ENCODE measurements around the gene ZFAND2A.

The ZFAND2A gene

GRCh38 chr7:1136841-1137516 is 23.0 kb downstream of the ZFAND2A start:
- H3K4me2 ChIP-seq = peak overlapping the region; percentile 86 to 99 (median 94)
- H3K4me3 ChIP-seq = peak overlapping the region; percentile 66 to 91 (median 81)
- no peaks in the 10 kb centered on the region for H3K27me3 ChIP-seq
- peaks cover 26 to 34% (median 31%) of the 10 kb centered on the region in 10 experiments for H3K4me1 ChIP-seq
- TF ChIP-seq Cebpa-rat (IDR thresholded peaks at IDR 0.05) = no peak
- H3K36me3 ChIP-seq = peaks cover 0 to 13% (median 8%) of the 10 kb centered on the region in 11 experiments; a peak in 15 of 22 replicates
- peak overlapping the region in 6 of 11 experiments; percentile 69 to 84 (median 78); a peak in 7 of 22 replicates for H3K27ac ChIP-seq
- H3K9me3 ChIP-seq (replicated peaks in 1 of 11) = peaks cover 0 to 8% (median 6%) of the 10 kb centered on the region in 11 experiments; a peak in 13 of 22 replicates
- no peaks in the 10 kb centered on the region; a peak in 1 of 22 replicates for H4K20me1 ChIP-seq
- H3K9ac ChIP-seq = peak overlapping the region; percentile 76 to 92 (median 83); a peak in 20 of 22 replicates

- peaks cover 18 to 28% (median 21%) of the 10 kb centered on the region in 10 experiments for H3K4me1 ChIP-seq
- no peaks in the 10 kb centered on the region for H3K27me3 ChIP-seq
- H3K36me3 ChIP-seq = peaks cover 0 to 18% (median 12%) of the 10 kb centered on the region in 11 experiments; a peak in 15 of 22 replicates
- H3K9me3 ChIP-seq (replicated peaks in 1 of 11) = peaks cover 0 to 10% (median 8%) of the 10 kb centered on the region in 11 experiments; a peak in 13 of 22 replicates
- peaks cover 0 to 5% (median 0%) of the 10 kb centered on the region in 11 experiments; a peak in 2 of 22 replicates for H4K20me1 ChIP-seq
- H3K9ac ChIP-seq = no peak overlapping the region
- H3K4me2 ChIP-seq = no peak overlapping the region
- TF ChIP-seq Cebpa-rat (IDR thresholded peaks at IDR 0.05) = no peak
- H3K4me3 ChIP-seq = no peak overlapping the region
- H3K27ac ChIP-seq = no peak overlapping the region
Observed at GRCh38 chr7:1134951-1135350, 25.0 kb downstream of the ZFAND2A start.

- Histone ChIP-seq H3K36me3 (peaks cover 0 to 31% (median 17%) of the 10 kb centered on the region in 11 experiments; a peak in 17 of 22 replicates), H3K27me3 (no peaks in the 10 kb centered on the region), H3K4me1 (peaks cover 2 to 7% (median 2%) of the 10 kb centered on the region in 10 experiments), H3K4me2 (no peak overlapping the region), H4K20me1 (peaks cover 0 to 5% (median 0%) of the 10 kb centered on the region in 11 experiments; a peak in 3 of 22 replicates), H3K9ac (no peak overlapping the region), H3K27ac (no peak overlapping the region), H3K9me3 (replicated peaks in 1 of 11) (peaks cover 0 to 10% (median 8%) of the 10 kb centered on the region in 11 experiments; a peak in 13 of 22 replicates), H3K4me3 (no peak overlapping the region)
- TF ChIP-seq Cebpa-rat (IDR thresholded peaks at IDR 0.05) = no peak
Observed at GRCh38 chr7:1131471-1132265, 28.3 kb downstream of the ZFAND2A start.

- Histone ChIP-seq H3K9ac (no peak overlapping the region), H3K27ac (no peak overlapping the region), H3K4me3 (no peak overlapping the region), H4K20me1 (peaks cover 0 to 6% (median 0%) of the 10 kb centered on the region in 11 experiments; a peak in 5 of 22 replicates), H3K4me2 (no peak overlapping the region), H3K4me1 (peaks cover 0 to 5% (median 0%) of the 10 kb centered on the region in 10 experiments; a peak in 4 of 20 replicates), H3K9me3 (replicated peaks in 1 of 11) (peaks cover 0 to 10% (median 8%) of the 10 kb centered on the region in 11 experiments; a peak in 13 of 22 replicates), H3K27me3 (no peaks in the 10 kb centered on the region), H3K36me3 (peaks cover 0 to 44% (median 30%) of the 10 kb centered on the region in 11 experiments; a peak in 18 of 22 replicates)
- no peak for TF ChIP-seq Cebpa-rat (IDR thresholded peaks at IDR 0.05)
Observed at GRCh38 chr7:1130021-1130990, 29.7 kb downstream of the ZFAND2A start.

- peaks cover 0 to 13% (median 0%) of the 10 kb centered on the region in 11 experiments; a peak in 6 of 22 replicates for H4K20me1 ChIP-seq
- H3K36me3 ChIP-seq = peaks cover 0 to 49% (median 35%) of the 10 kb centered on the region in 11 experiments; a peak in 18 of 22 replicates
- no peaks in the 10 kb centered on the region for H3K27me3 ChIP-seq
- H3K4me1 ChIP-seq = peaks cover 0 to 12% (median 6%) of the 10 kb centered on the region in 10 experiments; a peak in 8 of 20 replicates
- no peak overlapping the region for H3K4me3 ChIP-seq
- no peak overlapping the region for H3K9ac ChIP-seq
- no peak for TF ChIP-seq Cebpa-rat (IDR thresholded peaks at IDR 0.05)
- H3K4me2 ChIP-seq = no peak overlapping the region
- H3K9me3 ChIP-seq (replicated peaks in 1 of 11) = peaks cover 0 to 10% (median 8%) of the 10 kb centered on the region in 11 experiments; a peak in 13 of 22 replicates
- no peak overlapping the region for H3K27ac ChIP-seq
Observed at GRCh38 chr7:1129431-1129830, 30.6 kb downstream of the ZFAND2A start.

GRCh38 chr7:1127001-1127400 is 33.0 kb downstream of the ZFAND2A start:
- Histone ChIP-seq H3K27ac (no peak overlapping the region), H4K20me1 (peaks cover 0 to 32% (median 4%) of the 10 kb centered on the region in 11 experiments; a peak in 11 of 22 replicates), H3K4me1 (peaks cover 21 to 29% (median 26%) of the 10 kb centered on the region in 10 experiments), H3K9me3 (replicated peaks in 1 of 11) (peaks cover 0 to 4% (median 3%) of the 10 kb centered on the region in 11 experiments; a peak in 13 of 22 replicates), H3K36me3 (peaks cover 0 to 38% (median 26%) of the 10 kb centered on the region in 11 experiments; a peak in 18 of 22 replicates), H3K4me3 (no peak overlapping the region), H3K4me2 (no peak overlapping the region), H3K27me3 (no peaks in the 10 kb centered on the region), H3K9ac (no peak overlapping the region)
- TF ChIP-seq Cebpa-rat (IDR thresholded peaks at IDR 0.05) = no peak

GRCh38 chr7:1125603-1125969 is 34.4 kb downstream of the ZFAND2A start:
- H3K4me3 ChIP-seq = no peak overlapping the region
- TF ChIP-seq Cebpa-rat (IDR thresholded peaks at IDR 0.05) = no peak
- H3K4me2 ChIP-seq = no peak overlapping the region
- H3K27me3 ChIP-seq = no peaks in the 10 kb centered on the region
- H3K4me1 ChIP-seq = peaks cover 24 to 43% (median 37%) of the 10 kb centered on the region in 10 experiments
- peaks cover 0 to 43% (median 15%) of the 10 kb centered on the region in 11 experiments; a peak in 13 of 22 replicates for H4K20me1 ChIP-seq
- no peaks in the 10 kb centered on the region for H3K9me3 ChIP-seq (replicated peaks in 1 of 11)
- H3K27ac ChIP-seq = no peak overlapping the region
- no peak overlapping the region for H3K9ac ChIP-seq
- H3K36me3 ChIP-seq = peaks cover 0 to 35% (median 26%) of the 10 kb centered on the region in 11 experiments; a peak in 18 of 22 replicates
